ENCODE results near the gene MAGEB6. TPM values are rescaled to one million over a fixed set of nuclear protein-coding genes. Genes with fewer than 3 reads are reported as not detected.

Gene MAGEB6
- total and polyA plus RNA-seq, 2 of the 4 experiments (the other 2 are of a cell fraction): not detected

DNA sequence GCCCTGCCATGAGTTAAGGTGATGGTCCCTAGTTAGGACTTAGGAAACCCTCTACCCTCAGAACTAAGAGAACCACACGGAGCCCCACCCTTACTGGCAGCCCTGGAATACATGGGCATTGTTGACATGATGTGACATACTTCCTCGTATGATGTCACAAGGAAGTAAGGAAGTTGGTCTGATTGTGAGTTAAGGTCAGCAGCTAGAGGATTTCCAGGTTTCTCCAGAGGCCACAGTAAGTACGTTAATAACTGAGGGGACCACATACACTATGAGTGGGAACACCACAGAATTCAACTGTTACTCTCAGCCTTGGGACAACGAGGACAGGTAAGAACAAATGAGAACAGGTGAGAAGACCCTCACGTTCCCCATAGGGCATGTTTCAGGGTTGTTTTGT is 23.6 kb downstream of the MAGEB6 start, which contains the start of gene MAGEB5:
TSS of gene MAGEB5 (plus strand) at position 301 of the 400 bp plus-strand sequence. CDS start 1,133 bp downstream, outside the sequence.
- Histone ChIP-seq H3K9me3 (ENCODE audit: control insufficient read depth, insufficient read depth, low read length) (no peaks in the 10 kb centered on the region; the same call in 1 of the 2 replicates), H3K56ac (ENCODE audit: extremely low read depth, insufficient read depth, low read length) (no peak within 1 kb of the TSS), H2AK5ac (ENCODE audit: low read depth, low read length) (no peak within 1 kb of the TSS), H2BK15ac (ENCODE audit: low read depth, low read length) (no peak within 1 kb of the TSS), H2BK120ac (ENCODE audit: low read depth, low read length) (no peak within 1 kb of the TSS), H2AK9ac (replicated peaks; ENCODE audit: low read depth, low read length, poor library complexity) (no peak within 1 kb of the TSS), H3K4ac (ENCODE audit: low read depth, low read length) (no peak within 1 kb of the TSS), H3K9ac (ENCODE audit: low read depth, low read length) (no peak within 1 kb of the TSS), H3K36me3 (ENCODE audit: control insufficient read depth, insufficient read depth, low read length) (no peaks in the 10 kb centered on the region), H3K23ac (ENCODE audit: low read depth, low read length) (no peak within 1 kb of the TSS), H3K9me1 (ENCODE audit: insufficient read depth, low read length) (no peaks in the 10 kb centered on the region), H3K27me3 (ENCODE audit: control insufficient read depth, insufficient read depth, low read length) (no peaks in the 10 kb centered on the region), H4K20me1 (ENCODE audit: insufficient read depth, low read length) (no peaks in the 10 kb centered on the region), H3K4me2 (ENCODE audit: low read depth, low read length) (no peak within 1 kb of the TSS), H3K4me1 (ENCODE audit: control insufficient read depth, insufficient read depth, low read length) (no peaks in the 10 kb centered on the region), H3K18ac (ENCODE audit: low read depth, low read length) (no peak within 1 kb of the TSS), H2AFZ (replicated peaks; ENCODE audit: low read length, poor library complexity) (no peak within 1 kb of the TSS), H2BK20ac (ENCODE audit: low read depth, low read length) (no peak within 1 kb of the TSS), H4K8ac (ENCODE audit: low read depth in 2 of 2, low read length in 2 of 2) (no peak within 1 kb of the TSS), H2BK5ac (ENCODE audit: low read depth, low read length, poor library complexity, severe bottlenecking) (no peak within 1 kb of the TSS), H3K14ac (replicated peaks; ENCODE audit: low read depth, low read length) (no peak within 1 kb of the TSS), H3K27ac (ENCODE audit: insufficient read depth, low read length) (no peak within 1 kb of the TSS), H4K5ac (ENCODE audit: low read depth, low read length) (no peak within 1 kb of the TSS), H4K91ac (ENCODE audit: insufficient read depth, low read depth, low read length) (no peak within 1 kb of the TSS), H3K4me3 (ENCODE audit: insufficient read depth, low read depth, low read length) (no peak within 1 kb of the TSS), H3K79me1 (ENCODE audit: low read depth in 1 of 2, low read length in 2 of 2) (no peaks in the 10 kb centered on the region)
- DNase-seq (no peak), ATAC-seq (ENCODE audit: low read depth) (no peak)
- POLR2A ChIA-PET (ENCODE audit: unreplicated experiment): no interaction called here
- intact Hi-C loops (cut with micrococcal nuclease) (no loop called here), dilution Hi-C loops (cut with HindIII; ENCODE audit: low sequenced_read_pairs, unreplicated experiment) (no loop called here), in situ Hi-C loops (cut with MboI; ENCODE audit: low sequenced_read_pairs) (no loop called here)
- no CpG with 5 or more reads among the region's 5 CpGs for WGBS, 2 experiments (ENCODE audit: extremely low coverage in 2 of 2, insufficient read length in 1 of 2)
- no TSS peak for BruUV-seq (replicated peaks)
- TF ChIP-seq MXI1 (IDR thresholded peaks at IDR 0.05; ENCODE audit: borderline replicate concordance, low read depth, low read length): no peak
- TF ChIP-seq NFE2L2 (IDR thresholded peaks at IDR 0.05; ENCODE audit: low read depth, low read length): no peak
- TF ChIP-seq MAZ (IDR thresholded peaks at IDR 0.05; ENCODE audit: borderline replicate concordance, low read depth, low read length): no peak
- TF ChIP-seq MAFK (IDR thresholded peaks at IDR 0.05; ENCODE audit: low read depth, low read length): no peak
- no peak for TF ChIP-seq RAD21 (IDR thresholded peaks at IDR 0.05; ENCODE audit: low read length)
- TF ChIP-seq CTCF (conservative IDR thresholded peaks at IDR 0.05; ENCODE audit: low read depth, low read length): no peak
- no peak for TF ChIP-seq USF2 (IDR thresholded peaks at IDR 0.05; ENCODE audit: low read depth, low read length)
- no peak for TF ChIP-seq RCOR1 (IDR thresholded peaks at IDR 0.05; ENCODE audit: insufficient replicate concordance, low read length)
- TF ChIP-seq, protein P1, sequence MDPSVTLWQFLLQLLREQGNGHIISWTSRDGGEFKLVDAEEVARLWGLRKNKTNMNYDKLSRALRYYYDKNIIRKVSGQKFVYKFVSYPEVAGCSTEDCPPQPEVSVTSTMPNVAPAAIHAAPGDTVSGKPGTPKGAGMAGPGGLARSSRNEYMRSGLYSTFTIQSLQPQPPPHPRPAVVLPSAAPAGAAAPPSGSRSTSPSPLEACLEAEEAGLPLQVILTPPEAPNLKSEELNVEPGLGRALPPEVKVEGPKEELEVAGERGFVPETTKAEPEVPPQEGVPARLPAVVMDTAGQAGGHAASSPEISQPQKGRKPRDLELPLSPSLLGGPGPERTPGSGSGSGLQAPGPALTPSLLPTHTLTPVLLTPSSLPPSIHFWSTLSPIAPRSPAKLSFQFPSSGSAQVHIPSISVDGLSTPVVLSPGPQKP (IDR thresholded peaks at IDR 0.05; ENCODE audit: borderline replicate concordance, low read depth, low read length): no peak
- TF ChIP-seq CHD1 (IDR thresholded peaks at IDR 0.05; ENCODE audit: low read depth, low read length): no peak
- no peak for TF ChIP-seq POLR2A (IDR thresholded peaks at IDR 0.05; ENCODE audit: low read depth, low read length)
- TF ChIP-seq BHLHE40 (IDR thresholded peaks at IDR 0.05; ENCODE audit: low read depth, low read length): no peak
- TF ChIP-seq RFX5 (IDR thresholded peaks at IDR 0.05; ENCODE audit: low read depth, low read length): no peak
- TF ChIP-seq SMC3 (IDR thresholded peaks at IDR 0.05; ENCODE audit: low read depth, low read length): no peak
- TF ChIP-seq FOS (IDR thresholded peaks at IDR 0.05; ENCODE audit: low read depth, low read length): no peak
- no peak for TF ChIP-seq CEBPB (IDR thresholded peaks at IDR 0.05; ENCODE audit: low read depth, low read length)
- CTCF ChIA-PET: no interaction called here
